ENCODE results near the gene MSI2. TPM values are rescaled to one million over a fixed set of nuclear protein-coding genes. Genes with fewer than 3 reads are reported as not detected.

Gene MSI2
- total and polyA plus RNA-seq, 9 of the 15 experiments (the other 6 are each of a cell fraction or from before 2014, with no cell fraction given), result 4.6 to 61.8 (median 42.4) TPM

GRCh38 chr17:57665696-57666095 lies 409.4 kb downstream of the MSI2 start (continued):
- no peak for TF ChIP-seq NR2C1 (IDR thresholded peaks at IDR 0.05)
- no peak for TF ChIP-seq NR2C1 (tag; IDR thresholded peaks at IDR 0.05)
- no peak for TF ChIP-seq SMAD1 (IDR thresholded peaks at IDR 0.05; ENCODE audit: low read depth, low read length, partially characterized antibody)
- TF ChIP-seq SIRT6 (IDR thresholded peaks at IDR 0.05; ENCODE audit: low read depth, low read length), result no peak
- no peak for TF ChIP-seq POLR2B (IDR thresholded peaks at IDR 0.05; ENCODE audit: low read depth, partially characterized antibody)
- no peak for TF ChIP-seq CREM (IDR thresholded peaks at IDR 0.05; ENCODE audit: low read depth)
- TF ChIP-seq ZKSCAN8 (CRISPR knock-in tag; IDR thresholded peaks at IDR 0.05), result no peak
- no peak for TF ChIP-seq NR0B1 (IDR thresholded peaks at IDR 0.05; ENCODE audit: partially characterized antibody)
- no peak for TF ChIP-seq ZNF239 (CRISPR knock-in tag; IDR thresholded peaks at IDR 0.05)
- TF ChIP-seq, protein P1, sequence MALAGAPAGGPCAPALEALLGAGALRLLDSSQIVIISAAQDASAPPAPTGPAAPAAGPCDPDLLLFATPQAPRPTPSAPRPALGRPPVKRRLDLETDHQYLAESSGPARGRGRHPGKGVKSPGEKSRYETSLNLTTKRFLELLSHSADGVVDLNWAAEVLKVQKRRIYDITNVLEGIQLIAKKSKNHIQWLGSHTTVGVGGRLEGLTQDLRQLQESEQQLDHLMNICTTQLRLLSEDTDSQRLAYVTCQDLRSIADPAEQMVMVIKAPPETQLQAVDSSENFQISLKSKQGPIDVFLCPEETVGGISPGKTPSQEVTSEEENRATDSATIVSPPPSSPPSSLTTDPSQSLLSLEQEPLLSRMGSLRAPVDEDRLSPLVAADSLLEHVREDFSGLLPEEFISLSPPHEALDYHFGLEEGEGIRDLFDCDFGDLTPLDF (CRISPR knock-in tag; IDR thresholded peaks at IDR 0.05), result no peak
- no peak for TF ChIP-seq ETV5 (CRISPR knock-in tag; IDR thresholded peaks at IDR 0.05; ENCODE audit: low read depth)
- TF ChIP-seq CTCF (IDR thresholded peaks at IDR 0.05 in 2 of 3, conservative IDR thresholded peaks at IDR 0.05 in 1 of 3; ENCODE audit: insufficient read depth in 2 of 3, low read depth in 1 of 3, low read length in 3 of 3), result no peak

All from K562 (cell line).